Stimulated activated CD4-positive, alpha-beta T cell treated with anti-CD3 and anti-CD28 coated beads, Interleukin-1b, Interleukin-23, amount 100 ng/mL, for 48 hours (primary cell): ENCODE data around the gene GUCY2C.

Experiments used
- DNase-seq: peaks from one replicate; pipeline ENCODE4 v3.0.0-alpha.2; 2020

The GUCY2C gene

DNA sequence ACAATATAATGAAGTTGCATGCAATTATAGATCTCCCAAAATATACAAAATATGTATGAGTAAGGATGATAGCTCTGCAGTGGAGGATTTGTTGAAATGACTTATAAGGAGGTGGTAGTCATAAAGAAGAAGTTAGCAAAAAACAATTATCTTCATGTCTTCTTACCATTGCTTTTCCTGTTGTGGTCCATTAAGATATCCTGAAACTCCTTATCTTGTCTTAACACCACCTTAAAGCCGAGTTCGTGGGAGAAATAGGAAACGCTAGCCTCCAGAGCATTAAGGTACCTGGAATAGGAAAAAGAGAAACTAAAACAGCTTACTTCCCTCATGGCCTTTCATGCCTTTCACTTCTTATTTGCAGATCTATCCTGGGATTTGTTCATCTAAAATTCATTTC is 15.2 kb downstream of the GUCY2C start:
- DNase-seq: no peak

- DNase-seq: no peak
These were observed 17.8 kb downstream of the GUCY2C start for GRCh38 chr12:14678547-14679150.

- DNase-seq: no peak
These were observed 27.8 kb downstream of the GUCY2C start for GRCh38 chr12:14668591-14668990.

GRCh38 chr12:14665354-14666348 is 30.7 kb downstream of the GUCY2C start:
- DNase-seq: no peak

GRCh38 chr12:14664434-14665023 is 31.9 kb downstream of the GUCY2C start:
- DNase-seq: no peak

DNA sequence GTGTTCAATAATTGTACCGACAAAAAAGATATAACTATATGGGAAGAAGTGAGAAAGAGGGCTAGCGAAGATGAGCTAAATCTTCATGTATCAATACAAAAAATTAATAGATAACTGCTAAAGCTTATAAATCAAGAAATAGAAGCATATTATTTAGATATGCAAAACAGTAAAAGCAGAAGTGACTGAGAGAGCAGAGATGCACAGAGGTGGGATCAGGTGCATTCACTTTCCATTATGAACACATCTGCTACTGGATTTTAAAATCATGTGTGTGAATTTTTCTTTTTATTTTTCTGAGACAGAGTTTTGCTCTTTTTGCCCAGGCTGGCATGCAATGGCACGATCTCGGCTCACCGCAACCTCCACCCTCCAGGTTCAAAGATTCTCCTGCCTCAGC is 33.4 kb downstream of the GUCY2C start:
- no peak for DNase-seq

- no peak for DNase-seq
These were observed 39.6 kb downstream of the GUCY2C start for GRCh38 chr12:14656846-14657245.

GRCh38 chr12:14655284-14655683 is 41.1 kb downstream of the GUCY2C start:
- no peak for DNase-seq

DNA sequence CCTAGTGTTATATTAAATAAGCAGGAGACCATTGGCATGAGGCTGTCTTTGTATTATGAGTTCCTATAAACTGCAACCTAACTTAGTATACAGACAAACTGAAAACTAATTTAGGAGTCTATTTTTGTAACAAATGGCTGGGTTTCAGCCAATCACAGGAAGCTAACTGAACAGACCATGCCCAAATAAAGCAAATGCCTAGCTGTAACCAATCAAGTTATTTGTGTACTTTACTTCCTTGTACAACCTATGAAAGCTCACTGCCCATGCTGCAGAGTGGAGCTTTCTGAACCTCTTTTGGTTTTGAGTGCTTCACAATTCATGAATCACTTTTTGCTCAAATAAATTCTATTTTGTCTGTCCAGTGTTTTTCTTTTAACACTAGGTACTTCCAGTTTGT is 41.6 kb downstream of the GUCY2C start:
- no peak for DNase-seq

DNA sequence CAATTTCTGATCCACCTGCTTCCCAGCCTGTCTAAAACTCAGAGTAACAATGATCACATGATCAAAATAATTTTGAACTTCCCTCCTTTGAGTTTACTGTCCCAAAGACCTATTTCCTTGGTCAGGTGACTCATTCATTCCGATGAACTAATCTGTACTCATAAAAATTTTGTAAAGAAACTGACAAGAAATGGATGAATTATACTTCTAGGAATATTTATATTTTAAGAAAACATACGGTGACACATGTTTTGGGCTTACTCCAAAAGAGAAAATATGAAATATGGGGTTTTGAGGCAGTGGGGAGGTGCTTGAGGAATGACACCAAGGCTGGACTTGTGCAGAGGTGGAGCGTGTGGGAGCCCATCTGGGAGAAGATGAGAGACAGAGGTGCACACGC is 42.0 kb downstream of the GUCY2C start:
- no peak for DNase-seq

GRCh38 chr12:14652483-14652882 is 43.9 kb downstream of the GUCY2C start:
- DNase-seq: no peak

DNA sequence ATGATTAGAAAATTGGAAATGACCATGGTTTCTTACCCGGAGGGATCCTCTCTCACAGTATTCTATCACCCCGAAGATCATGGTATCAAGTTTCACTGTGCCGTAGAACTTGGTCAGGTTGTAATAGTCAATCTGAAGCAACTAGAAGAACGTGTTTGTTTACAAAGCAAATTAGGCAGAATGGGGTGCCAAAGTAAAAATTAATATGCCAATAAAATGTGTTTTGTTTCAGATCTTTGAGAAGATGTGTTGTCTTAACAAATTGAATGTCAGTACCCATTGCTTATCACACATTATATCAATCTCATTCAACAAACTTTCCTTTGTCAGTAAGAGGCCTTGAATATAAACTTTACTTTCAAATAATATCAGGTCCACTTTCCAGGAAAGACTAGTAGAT is 45.0 kb downstream of the GUCY2C start:
- DNase-seq: no peak

GRCh38 chr12:14650789-14651188 is 45.6 kb downstream of the GUCY2C start:
- no peak for DNase-seq

DNA sequence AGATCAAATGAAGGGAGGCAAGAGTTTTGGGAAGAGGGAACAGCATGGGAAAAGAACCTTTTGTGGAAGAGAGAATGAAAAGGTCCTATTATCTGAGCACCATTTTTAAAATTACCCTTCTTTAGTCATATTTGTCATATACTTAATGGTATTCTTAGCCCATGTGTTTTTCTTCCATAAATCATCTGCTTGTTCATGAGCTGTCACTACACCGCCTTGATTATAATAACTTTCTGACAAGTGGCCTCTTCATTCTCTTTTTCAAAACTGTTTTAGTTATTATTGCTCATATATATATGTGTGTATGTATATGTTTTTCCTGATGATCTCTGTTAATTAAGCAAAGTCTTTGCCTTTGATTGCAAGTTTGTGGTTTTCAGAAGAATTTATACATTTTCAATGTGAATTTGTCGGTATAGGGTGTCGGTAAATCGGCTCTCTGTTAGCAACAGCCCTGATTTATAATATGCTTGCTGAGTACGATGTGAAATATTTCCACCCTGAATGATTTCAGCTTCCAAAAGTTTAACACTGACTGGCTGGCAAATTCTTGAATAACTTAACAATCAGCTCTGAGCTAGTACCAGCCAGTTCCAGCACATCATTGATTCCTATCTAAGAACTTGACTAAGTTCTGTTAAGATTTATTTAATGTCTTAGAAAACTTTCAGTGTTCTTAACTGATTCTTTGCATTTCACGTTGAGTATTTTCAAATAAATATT is 49.2 kb downstream of the GUCY2C start:
- DNase-seq: no peak

GRCh38 chr12:14643251-14643650 is 53.1 kb downstream of the GUCY2C start:
- no peak for DNase-seq

- no peak for DNase-seq
These were observed 58.3 kb downstream of the GUCY2C start for GRCh38 chr12:14638066-14638465.

GRCh38 chr12:14635776-14636175 is 60.6 kb downstream of the GUCY2C start:
- no peak for DNase-seq

DNA sequence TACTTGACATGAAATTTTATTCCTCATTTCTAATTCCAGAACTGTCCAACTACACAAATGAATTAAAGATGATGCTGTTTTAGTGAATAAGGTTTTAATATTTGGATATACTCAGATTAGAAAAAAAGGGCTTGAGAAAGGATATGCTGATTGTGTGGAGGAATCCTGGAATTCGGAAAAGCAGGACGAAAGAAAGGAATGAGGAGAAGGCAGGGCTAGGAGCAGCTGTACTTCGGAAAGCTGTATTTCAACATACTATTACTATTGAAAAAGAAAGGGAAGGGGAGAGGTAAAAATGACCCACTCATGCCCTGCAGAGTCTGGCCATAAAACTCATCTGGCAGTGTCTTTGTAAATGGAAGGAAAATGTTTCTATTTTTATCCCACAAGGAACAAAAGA is 65.6 kb downstream of the GUCY2C start:
- no peak for DNase-seq

DNA sequence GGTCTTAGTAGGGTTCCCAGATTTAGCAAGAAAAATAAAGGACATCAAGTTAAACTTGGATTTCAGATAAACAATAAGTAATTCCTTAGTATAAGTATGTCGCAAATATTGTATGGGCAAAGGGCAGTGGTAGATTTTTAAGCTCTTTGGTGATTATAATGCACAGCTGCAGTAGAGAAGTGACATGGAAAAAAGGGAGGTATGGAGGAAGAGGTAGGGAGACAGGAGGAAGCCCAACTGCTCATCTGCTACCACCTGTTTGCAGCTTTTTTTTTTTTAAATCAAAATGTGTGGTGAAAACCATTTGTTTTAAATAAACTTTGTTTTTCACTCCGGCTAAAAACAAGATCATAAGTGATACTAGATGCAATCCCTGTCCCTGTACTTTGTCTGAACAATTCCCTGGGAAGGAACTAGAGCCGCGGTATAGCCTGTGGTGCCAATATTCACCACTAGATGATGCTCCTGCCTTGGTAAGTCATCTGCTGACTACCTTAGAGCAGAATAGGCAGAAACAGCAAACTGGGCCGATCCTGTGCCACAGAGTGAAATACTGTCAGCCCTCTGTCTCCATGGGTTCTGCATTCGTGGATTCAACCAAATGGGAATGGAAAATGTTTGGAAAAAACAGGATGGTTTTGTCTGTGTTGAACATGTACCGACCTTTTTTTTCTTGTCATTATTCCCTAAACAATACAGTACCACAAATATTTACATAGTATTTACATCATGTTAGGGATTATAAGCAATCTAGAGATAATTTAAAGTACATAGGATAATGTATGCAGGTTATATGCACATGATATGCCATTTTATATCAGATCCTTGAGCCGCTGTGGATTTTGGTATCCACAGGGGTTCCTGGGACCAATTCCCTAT is 66.3 kb downstream of the GUCY2C start:
- DNase-seq: peak; percentile 53

GRCh38 chr12:14628771-14629170 is 67.6 kb downstream of the GUCY2C start:
- DNase-seq: no peak

DNA sequence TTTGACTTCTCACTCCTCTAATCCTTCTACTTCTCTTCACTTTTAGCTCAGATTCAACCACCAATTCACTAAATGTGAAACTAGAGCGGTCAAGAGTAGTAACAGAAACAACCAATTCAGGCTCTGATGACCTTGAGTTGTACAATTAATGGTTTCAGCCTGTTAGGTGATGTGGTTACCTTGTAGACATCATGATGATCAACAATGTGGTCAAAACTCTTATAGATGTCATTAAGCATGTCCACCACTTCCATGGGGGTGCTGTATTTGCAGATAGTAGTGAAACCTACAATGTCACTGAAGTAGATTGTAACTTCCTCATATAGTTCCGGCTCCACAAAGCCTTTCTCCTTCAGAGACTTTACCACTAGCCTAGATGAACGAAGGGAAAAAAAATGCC is 74.6 kb downstream of the GUCY2C start:
- no peak for DNase-seq
